Parietal lobe (tissue), 1 donor: Measurements from ENCODE around the gene MAST4. TPM values are rescaled to one million over a fixed set of nuclear protein-coding genes. Genes with fewer than 3 reads are reported as not detected.

Experiments used
- total RNA-seq: library from RNA; depleted of rRNA; stranded (reverse); fragments of >200 nt; gene quantifications from one replicate; pipeline ENCODE4 v1.2.3, GENCODE V29; 2014

MAST4 gene
- 31.3 TPM for total RNA-seq

DNA sequence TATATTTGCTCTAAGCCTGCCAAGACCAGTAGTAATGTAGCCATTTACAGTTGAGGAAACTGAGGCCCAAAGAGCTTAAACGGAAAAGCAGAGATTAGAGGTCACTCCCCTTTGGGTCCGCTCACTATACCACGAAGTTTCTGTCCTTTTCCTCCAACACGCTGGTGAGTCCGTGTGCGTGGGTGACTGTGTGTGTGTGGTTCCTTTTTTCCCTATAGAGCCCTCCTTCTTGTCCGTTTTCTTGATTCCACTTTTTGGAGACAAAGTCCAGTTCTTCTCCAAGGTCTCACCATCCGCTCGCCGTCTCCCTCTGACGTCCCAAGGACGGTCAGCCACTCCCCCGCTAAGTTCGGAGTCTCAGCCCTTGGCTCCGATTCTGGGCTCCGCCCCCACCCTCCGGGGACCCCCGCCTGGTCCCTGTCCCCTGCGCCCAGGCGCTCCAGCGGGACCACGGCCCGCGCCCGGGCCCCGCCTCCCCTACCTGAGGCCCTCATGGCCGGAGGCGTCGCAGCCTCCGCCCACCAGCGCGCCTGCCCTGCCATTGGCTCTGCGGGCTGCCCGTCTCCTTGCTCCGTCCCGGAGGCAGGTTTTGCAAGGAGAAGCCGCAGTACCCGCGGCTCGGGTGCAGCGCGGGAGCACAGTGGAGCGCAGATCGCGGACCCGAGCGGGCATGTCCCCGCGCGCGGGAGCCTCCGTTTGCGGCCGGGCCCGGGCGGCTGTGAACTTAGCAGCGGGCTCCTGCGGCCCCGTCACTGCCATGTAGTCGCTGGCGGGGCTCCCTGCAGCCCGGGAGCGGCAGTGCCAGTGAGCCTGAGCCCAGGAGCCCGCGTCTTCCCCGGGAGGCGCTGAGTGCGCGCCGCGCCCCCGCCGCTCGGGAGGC, at the start of gene MAST4:
TSS of gene MAST4 (plus strand) at position 638 of the 880 bp plus-strand sequence. CDS start 263 bp downstream, outside the sequence.

DNA sequence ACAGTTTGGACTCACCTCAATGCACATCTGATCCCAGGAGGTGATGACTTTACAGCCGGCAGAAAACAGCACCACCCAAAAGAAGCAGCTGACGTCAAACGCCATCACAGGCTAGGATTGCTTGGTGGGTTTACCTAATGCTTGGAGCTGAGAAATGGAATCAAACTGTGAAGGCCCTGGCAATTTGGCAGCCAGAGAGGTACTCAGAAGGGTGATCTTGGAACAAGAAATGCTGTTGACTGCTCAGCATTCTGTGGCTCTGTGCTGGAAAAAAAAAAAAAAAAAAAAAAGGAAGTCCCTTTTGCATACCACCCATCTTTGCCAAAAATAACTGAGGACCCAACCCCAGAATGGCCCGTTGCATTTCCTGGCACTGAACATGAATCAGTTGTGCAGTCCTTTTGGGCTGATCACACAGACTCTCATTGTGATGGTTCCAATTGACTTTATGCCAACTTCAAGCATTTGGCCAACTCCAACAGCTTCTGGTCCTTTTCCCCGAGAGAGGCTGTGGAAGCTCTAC, 600.4 kb downstream of the MAST4 start, which contains the start of gene CD180:
TSS of gene CD180 (minus strand) at position 263 of the 523 bp plus-strand sequence. CDS start at position 105, 158 bp downstream.

